ENCODE measurements around the gene AREG. TPM values are rescaled to one million over a fixed set of nuclear protein-coding genes. Genes with fewer than 3 reads are reported as not detected.

AREG gene
- total RNA-seq, 1 donor = 0.36 TPM

GRCh38 chr4:74479009-74479408, 34.1 kb downstream of the AREG start:
- DNase-seq (ENCODE audit: insufficient read length, low spot score, missing footprints) = no peak
- Histone ChIP-seq H3K27ac (ENCODE audit: low read depth, low read length) (no peak overlapping the region), H2AFZ (ENCODE audit: low read length) (no peak overlapping the region), H3K36me3 (ENCODE audit: insufficient read depth, low read length) (no peaks in the 10 kb centered on the region), H3K4me2 (ENCODE audit: insufficient read depth, low read length) (no peak overlapping the region), H3K4me1 (ENCODE audit: insufficient read depth, low read length) (peaks cover 9% of the 10 kb centered on the region), H3K27me3 (ENCODE audit: insufficient read depth, low read length) (no peaks in the 10 kb centered on the region), H3K4me3 (ENCODE audit: insufficient read depth, low read length) (no peak overlapping the region), H4K20me1 (ENCODE audit: insufficient read depth, low read length) (no peaks in the 10 kb centered on the region), H3K9me3 (ENCODE audit: low read depth, low read length) (no peaks in the 10 kb centered on the region), H3K79me2 (ENCODE audit: insufficient read depth, low read length) (no peaks in the 10 kb centered on the region)
- TF ChIP-seq, protein P1, sequence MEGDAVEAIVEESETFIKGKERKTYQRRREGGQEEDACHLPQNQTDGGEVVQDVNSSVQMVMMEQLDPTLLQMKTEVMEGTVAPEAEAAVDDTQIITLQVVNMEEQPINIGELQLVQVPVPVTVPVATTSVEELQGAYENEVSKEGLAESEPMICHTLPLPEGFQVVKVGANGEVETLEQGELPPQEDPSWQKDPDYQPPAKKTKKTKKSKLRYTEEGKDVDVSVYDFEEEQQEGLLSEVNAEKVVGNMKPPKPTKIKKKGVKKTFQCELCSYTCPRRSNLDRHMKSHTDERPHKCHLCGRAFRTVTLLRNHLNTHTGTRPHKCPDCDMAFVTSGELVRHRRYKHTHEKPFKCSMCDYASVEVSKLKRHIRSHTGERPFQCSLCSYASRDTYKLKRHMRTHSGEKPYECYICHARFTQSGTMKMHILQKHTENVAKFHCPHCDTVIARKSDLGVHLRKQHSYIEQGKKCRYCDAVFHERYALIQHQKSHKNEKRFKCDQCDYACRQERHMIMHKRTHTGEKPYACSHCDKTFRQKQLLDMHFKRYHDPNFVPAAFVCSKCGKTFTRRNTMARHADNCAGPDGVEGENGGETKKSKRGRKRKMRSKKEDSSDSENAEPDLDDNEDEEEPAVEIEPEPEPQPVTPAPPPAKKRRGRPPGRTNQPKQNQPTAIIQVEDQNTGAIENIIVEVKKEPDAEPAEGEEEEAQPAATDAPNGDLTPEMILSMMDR (IDR thresholded peaks at IDR 0.05; ENCODE audit: extremely low read depth, low read depth, low read length) = no peak

GRCh38 chr4:74480267-74480666, 35.3 kb downstream of the AREG start:
- no peaks in the 10 kb centered on the region for H3K27me3 ChIP-seq (ENCODE audit: insufficient read depth, low read length)
- TF ChIP-seq, protein P1 (IDR thresholded peaks at IDR 0.05; ENCODE audit: extremely low read depth, low read depth, low read length) = no peak
- no peaks in the 10 kb centered on the region for H3K4me1 ChIP-seq (ENCODE audit: insufficient read depth, low read length)
- DNase-seq (ENCODE audit: insufficient read length, low spot score, missing footprints) = no peak
- no peak overlapping the region for H2AFZ ChIP-seq (ENCODE audit: low read length)
- H3K9me3 ChIP-seq (ENCODE audit: low read depth, low read length) = no peaks in the 10 kb centered on the region
- no peaks in the 10 kb centered on the region for H4K20me1 ChIP-seq (ENCODE audit: insufficient read depth, low read length)
- H3K27ac ChIP-seq (ENCODE audit: low read depth, low read length) = no peak overlapping the region
- no peaks in the 10 kb centered on the region for H3K79me2 ChIP-seq (ENCODE audit: insufficient read depth, low read length)
- no peak overlapping the region for H3K4me2 ChIP-seq (ENCODE audit: insufficient read depth, low read length)
- H3K36me3 ChIP-seq (ENCODE audit: insufficient read depth, low read length) = no peaks in the 10 kb centered on the region
- no peak overlapping the region for H3K4me3 ChIP-seq (ENCODE audit: insufficient read depth, low read length)

DNA sequence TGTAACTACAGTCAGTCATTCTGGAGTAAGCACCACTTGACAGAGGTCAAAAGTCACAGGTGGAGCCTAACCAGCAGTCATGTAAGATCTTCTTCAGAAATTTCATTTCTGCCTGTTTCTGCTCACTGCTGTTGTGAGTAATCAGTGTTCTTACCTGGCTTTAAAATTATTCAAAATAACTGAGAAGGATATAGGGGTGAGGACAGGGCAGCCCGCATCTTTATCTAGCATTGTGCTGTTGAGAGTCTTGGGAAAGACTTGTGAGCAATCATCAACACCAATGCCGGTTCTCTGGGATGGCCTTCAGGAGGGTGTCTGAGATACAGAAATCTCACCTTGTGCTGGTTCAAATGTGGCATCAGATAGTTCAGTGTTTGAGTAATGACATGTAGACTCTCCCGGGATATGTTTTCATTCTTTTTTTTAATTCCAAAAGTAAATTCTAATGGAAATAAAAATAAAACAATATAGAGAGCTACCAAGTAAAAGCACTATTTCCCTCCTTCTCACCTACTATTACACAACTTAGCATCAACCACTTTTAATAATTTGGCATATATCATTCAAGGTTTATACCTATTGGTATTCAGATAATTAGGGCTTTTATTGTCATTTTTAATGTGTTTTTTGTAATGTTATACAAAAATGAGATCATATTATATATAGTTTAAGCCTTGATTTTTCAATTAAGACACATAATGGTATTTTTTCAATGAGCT, 37.1 kb downstream of the AREG start:
- Histone ChIP-seq H4K20me1 (ENCODE audit: insufficient read depth, low read length) (no peaks in the 10 kb centered on the region), H3K36me3 (ENCODE audit: insufficient read depth, low read length) (no peaks in the 10 kb centered on the region), H3K79me2 (ENCODE audit: insufficient read depth, low read length) (no peaks in the 10 kb centered on the region), H3K4me1 (ENCODE audit: insufficient read depth, low read length) (no peaks in the 10 kb centered on the region), H3K27ac (ENCODE audit: low read depth, low read length) (no peak overlapping the region), H3K4me3 (ENCODE audit: insufficient read depth, low read length) (no peak overlapping the region), H2AFZ (ENCODE audit: low read length) (no peak overlapping the region), H3K4me2 (ENCODE audit: insufficient read depth, low read length) (no peak overlapping the region), H3K9me3 (ENCODE audit: low read depth, low read length) (no peaks in the 10 kb centered on the region), H3K27me3 (ENCODE audit: insufficient read depth, low read length) (no peaks in the 10 kb centered on the region)
- TF ChIP-seq, protein P1 (IDR thresholded peaks at IDR 0.05; ENCODE audit: extremely low read depth, low read depth, low read length) = no peak
- DNase-seq (ENCODE audit: insufficient read length, low spot score, missing footprints) = no peak

GRCh38 chr4:74483226-74483911, 38.4 kb downstream of the AREG start:
- Histone ChIP-seq H2AFZ (ENCODE audit: low read length) (no peak overlapping the region), H3K4me1 (ENCODE audit: insufficient read depth, low read length) (no peaks in the 10 kb centered on the region), H3K4me2 (ENCODE audit: insufficient read depth, low read length) (no peak overlapping the region), H3K4me3 (ENCODE audit: insufficient read depth, low read length) (no peak overlapping the region), H3K9me3 (ENCODE audit: low read depth, low read length) (no peaks in the 10 kb centered on the region), H3K36me3 (ENCODE audit: insufficient read depth, low read length) (no peaks in the 10 kb centered on the region), H4K20me1 (ENCODE audit: insufficient read depth, low read length) (no peaks in the 10 kb centered on the region), H3K27me3 (ENCODE audit: insufficient read depth, low read length) (no peaks in the 10 kb centered on the region), H3K79me2 (ENCODE audit: insufficient read depth, low read length) (no peaks in the 10 kb centered on the region), H3K27ac (ENCODE audit: low read depth, low read length) (no peak overlapping the region)
- no peak for DNase-seq (ENCODE audit: insufficient read length, low spot score, missing footprints)
- TF ChIP-seq, protein P1 (IDR thresholded peaks at IDR 0.05; ENCODE audit: extremely low read depth, low read depth, low read length) = no peak
